H1 (cell line): ENCODE measurements around the gene HIBADH. TPM values are rescaled to one million over a fixed set of nuclear protein-coding genes. Genes with fewer than 3 reads are reported as not detected.

Experiments used
- CTCF ChIA-PET: fragments of 300-600 bp; sonication (Branson Sonifier 250); formaldehyde crosslinking; loops from one replicate; lab custom pipeline; 2021; ENCODE audit not compliant: partially characterized antibody; lab: Charles Lee
- POLR2A ChIA-PET: fragments of 300-600 bp; sonication (Branson Sonifier 250); formaldehyde crosslinking; loops from one replicate; lab custom pipeline; 2021; ENCODE audit warnings: inconsistent platforms; ENCODE audit not compliant: partially characterized antibody; lab: Charles Lee
- DNase-seq, 2 experiments: peaks; one replicate each; pipeline versions ENCODE4 v3.0.0 to v3.0.0-alpha.2; 2010 to 2022; ENCODE audit warnings: low spot score in 2 of 2, low read depth in 1 of 2, mixed read lengths in 1 of 2
- FAIRE-seq: peaks from 2 replicates; lab custom pipeline; 2011; peaks lifted over from hg19 to GRCh38; lab: Jason Lieb, UNC
- H2AFZ ChIP-seq: 2 replicates; pipeline ENCODE4 v1.8.1; 2012; ENCODE audit warnings: low read length, inconsistent platforms
- H2AK5ac ChIP-seq: 2 replicates; pipeline ENCODE4 v1.6.1; 2013; ENCODE audit warnings: low read depth, low read length
- H2BK120ac ChIP-seq: replicated peaks from 2 replicates; pipeline ENCODE3; 2013; ENCODE audit warnings: low read depth, low read length, inconsistent platforms
- H2BK12ac ChIP-seq: 2 replicates; pipeline ENCODE4 v1.6.1; 2013; ENCODE audit warnings: low read depth, low read length
- H2BK15ac ChIP-seq: 2 replicates; pipeline ENCODE4 v1.6.1; 2013; ENCODE audit warnings: low read length
- H2BK20ac ChIP-seq: 2 replicates; pipeline ENCODE4 v1.6.1; 2013; ENCODE audit warnings: low read length
- H2BK5ac ChIP-seq: 2 replicates; pipeline ENCODE4 v1.6.1; 2013; ENCODE audit warnings: low read depth, low read length
- H3K14ac ChIP-seq: 2 replicates; pipeline ENCODE4 v1.6.1; 2013; ENCODE audit warnings: inconsistent platforms; ENCODE audit not compliant: insufficient read length
- H3K18ac ChIP-seq: 2 replicates; pipeline ENCODE4 v1.6.1; 2013; ENCODE audit warnings: low read length; ENCODE audit errors: extremely low read depth
- H3K23ac ChIP-seq: 2 replicates; pipeline ENCODE4 v1.6.1; 2013; ENCODE audit warnings: inconsistent platforms; ENCODE audit not compliant: insufficient read length
- H3K23me2 ChIP-seq: 2 replicates; pipeline ENCODE4 v1.6.1; 2013; ENCODE audit warnings: low read depth, low read length
- H3K27ac ChIP-seq: 2 replicates; pipeline ENCODE4 v1.6.1; 2011; ENCODE audit warnings: low read depth, low read length, inconsistent platforms
- H3K27me3 ChIP-seq, 4 experiments: replicated peaks in 1 of 4; 1 replicate in 1 of 4; 2 replicates in 3 of 4; pipeline versions ENCODE4 v1.6.1 to v1.8.1; 2011 to 2013; ENCODE audit warnings: low read length in 3 of 4, mild to moderate bottlenecking in 3 of 4, inconsistent platforms in 2 of 4, mixed read lengths in 2 of 4, moderate library complexity in 1 of 4; ENCODE audit not compliant: control insufficient read depth in 3 of 4, insufficient read depth in 3 of 4; ENCODE audit errors: extremely low read depth in 1 of 4
- H3K36me3 ChIP-seq, 4 experiments: 2 replicates each; pipeline versions ENCODE4 v1.6.1 to v1.8.1; 2011 to 2013; ENCODE audit warnings: mild to moderate bottlenecking in 4 of 4, low read length in 3 of 4, moderate library complexity in 2 of 4, control low read depth in 1 of 4, inconsistent platforms in 1 of 4; ENCODE audit not compliant: insufficient read depth in 4 of 4, control insufficient read depth in 2 of 4
- H3K4ac ChIP-seq: replicated peaks from 2 replicates; pipeline ENCODE3; 2013; ENCODE audit warnings: low read length, low read depth, mixed read lengths, inconsistent platforms; ENCODE audit not compliant: insufficient read length
- H3K4me1 ChIP-seq, 4 experiments: replicated peaks in 1 of 4; 1 replicate in 1 of 4; 2 replicates in 3 of 4; pipeline versions ENCODE4 v1.6.1 to v1.8.1; 2011 to 2013; ENCODE audit warnings: low read length in 3 of 4, inconsistent platforms in 2 of 4, mixed read lengths in 1 of 4; ENCODE audit not compliant: insufficient read depth in 4 of 4, control insufficient read depth in 3 of 4
- H3K4me2 ChIP-seq, 2 experiments: 2 replicates each; pipeline versions ENCODE4 v1.6.1 to v1.8.1; 2011 to 2013; ENCODE audit warnings: low read depth in 2 of 2, low read length in 2 of 2, control low read depth in 1 of 2, inconsistent platforms in 1 of 2, mild to moderate bottlenecking in 1 of 2; ENCODE audit not compliant: insufficient read depth in 1 of 2
- H3K4me3 ChIP-seq, 4 experiments: fragments of 200-600, 300-600 bp in 1 of 4; sonication (generic), shearing (Covaris generic), sonication (Bioruptor Twin) in 1 of 4; 2 replicates each; pipeline versions ENCODE4 v1.5.1 to v1.8.1; 2011 to 2016; ENCODE audit warnings: low read length in 4 of 4, low read depth in 3 of 4, control low read depth in 2 of 4, inconsistent platforms in 2 of 4, mild to moderate bottlenecking in 2 of 4, mixed read lengths in 1 of 4, moderate library complexity in 1 of 4; ENCODE audit not compliant: insufficient read depth in 2 of 4; ENCODE audit errors: extremely low read depth in 1 of 4
- H3K56ac ChIP-seq: replicated peaks from 2 replicates; pipeline ENCODE3; 2013; ENCODE audit warnings: low read depth, mild to moderate bottlenecking, mixed read lengths, low read length, inconsistent platforms; ENCODE audit not compliant: insufficient read length
- H3K79me1 ChIP-seq: 2 replicates; pipeline ENCODE4 v1.6.1; 2013; ENCODE audit warnings: low read depth, low read length, control low read depth
- H3K79me2 ChIP-seq, 2 experiments: 2 replicates each; pipeline versions ENCODE4 v1.6.1 to v1.8.1; 2012 to 2013; ENCODE audit warnings: low read length in 2 of 2, mild to moderate bottlenecking in 2 of 2, inconsistent platforms in 1 of 2; ENCODE audit not compliant: insufficient read depth in 2 of 2, control insufficient read depth in 1 of 2
- H3K9ac ChIP-seq, 4 experiments: replicated peaks in 1 of 4; 1 replicate in 1 of 4; 2 replicates in 3 of 4; pipeline versions ENCODE4 v1.6.1 to v1.8.1; 2011 to 2013; ENCODE audit warnings: low read depth in 3 of 4, low read length in 3 of 4, control low read depth in 2 of 4, mild to moderate bottlenecking in 2 of 4, moderate library complexity in 2 of 4, inconsistent platforms in 1 of 4; ENCODE audit errors: extremely low read depth in 1 of 4
- H3K9me3 ChIP-seq, 2 experiments: 2 replicates each; pipeline versions ENCODE4 v1.6.1 to v1.8.1; 2012 to 2013; ENCODE audit warnings: mild to moderate bottlenecking in 2 of 2, moderate library complexity in 2 of 2, control low read depth in 1 of 2, inconsistent platforms in 1 of 2, low read depth in 1 of 2, low read length in 1 of 2, mixed read lengths in 1 of 2; ENCODE audit not compliant: insufficient read depth in 2 of 2
- H4K20me1 ChIP-seq, 2 experiments: replicated peaks in 1 of 2; 2 replicates each; pipeline versions ENCODE3 to v1.8.1; 2011 to 2013; ENCODE audit warnings: inconsistent platforms in 2 of 2, low read length in 2 of 2, mild to moderate bottlenecking in 1 of 2; ENCODE audit not compliant: insufficient read depth in 2 of 2, control insufficient read depth in 1 of 2
- H4K5ac ChIP-seq: 2 replicates; pipeline ENCODE4 v1.6.1; 2013; ENCODE audit warnings: low read length, low read depth, mixed read lengths, inconsistent platforms; ENCODE audit not compliant: insufficient read length
- H4K8ac ChIP-seq: 2 replicates; pipeline ENCODE4 v1.8.0; 2013; ENCODE audit warnings: mild to moderate bottlenecking, moderate library complexity, low read length, inconsistent platforms; ENCODE audit not compliant: insufficient read depth; ENCODE audit errors: extremely low read depth
- H4K91ac ChIP-seq: replicated peaks from 2 replicates; pipeline ENCODE3; 2013; ENCODE audit warnings: low read length, mixed read lengths, inconsistent platforms; ENCODE audit not compliant: insufficient read length
- CEBPB ChIP-seq: IDR thresholded peaks from 2 replicates; pipeline ENCODE4 v1.6.1; 2012; ENCODE audit warnings: low read depth, low read length
- HDAC2 ChIP-seq, 2 experiments: fragments of 300-600 bp in 1 of 2; sonication (generic) in 1 of 2; IDR thresholded peaks; 2 replicates each; pipeline ENCODE4 v1.6.1; 2011 to 2012; ENCODE audit warnings: low read depth in 2 of 2, low read length in 2 of 2, mild to moderate bottlenecking in 2 of 2, moderate library complexity in 2 of 2, borderline replicate concordance in 1 of 2, inconsistent platforms in 1 of 2
- KDM1A ChIP-seq: fragments of 200-600, 300-600 bp; sonication (generic); IDR thresholded peaks from 2 replicates; pipeline ENCODE4 v1.7.1; 2016; ENCODE audit warnings: mild to moderate bottlenecking, low read length, borderline replicate concordance
- MAFK ChIP-seq: IDR thresholded peaks from 2 replicates; pipeline ENCODE4 v1.6.1; 2012; ENCODE audit warnings: low read depth, mild to moderate bottlenecking, improper control_type of control experiment, low read length
- POLR2AphosphoS5 ChIP-seq: IDR thresholded peaks from 2 replicates; pipeline ENCODE4 v1.6.1; 2011; ENCODE audit warnings: low read depth, low read length
- SAP30 ChIP-seq: fragments of 300-600 bp; sonication (generic); IDR thresholded peaks from 2 replicates; pipeline ENCODE4 v1.7.1; 2012; ENCODE audit warnings: low read length, moderate library complexity, mild to moderate bottlenecking, inconsistent platforms; ENCODE audit not compliant: insufficient read depth, insufficient replicate concordance
- WGBS, 2 experiments: shearing (Covaris generic) in 1 of 2; methylation state at CpG; one replicate each; pipeline versions ENCODE4 v1.1.6 to v1.1.7; 2013 to 2015; ENCODE audit warnings: low lambda C conversion rate in 2 of 2, mixed read lengths in 2 of 2, inconsistent platforms in 1 of 2, low coverage in 1 of 2, missing lambda C conversion rate in 1 of 2; ENCODE audit not compliant: insufficient replicate concordance in 2 of 2, insufficient coverage in 1 of 2, insufficient read length in 1 of 2; ENCODE audit errors: extremely low coverage in 1 of 2, missing lambda C conversion rate in 1 of 2; 5-methylcytosine and 5-hydroxymethylcytosine counted together
- polyA plus RNA-seq, 7 experiments: library from polyadenylated mRNA; depleted of rRNA in 3 of 7; stranded (reverse) in 5 of 7; unstranded in 2 of 7; fragments of >200 nt in 5 of 7; fragments of 200-250 nt in 2 of 7; gene quantifications; 1 replicate in 5 of 7; 2 replicates in 1 of 7; 4 replicates in 1 of 7; pipeline versions ENCODE4 v1.2.1 to v1.2.3, GENCODE V29; 2011 to 2013; ENCODE audit warnings: missing spikeins in 2 of 7, mixed read lengths in 2 of 7
- total RNA-seq: library from RNA; stranded (reverse); fragmentation: NEBNext Ultra II Directional; extraction: Animal tissue kit (Norgen Biotek cat#: 25700); gene quantifications from 2 replicates; pipeline ENCODE4 v1.2.1, GENCODE V29; 2021
- TF ChIP-seq, protein P1 (sequence below), 3 experiments: IDR thresholded peaks; 1 replicate in 2 of 3; 2 replicates in 1 of 3; pipeline versions ENCODE4 v1.5.1 to v1.6.1; 2011; ENCODE audit warnings: low read length in 3 of 3, mild to moderate bottlenecking in 3 of 3, inconsistent platforms in 2 of 3, low read depth in 1 of 3, moderate library complexity in 1 of 3; ENCODE audit not compliant: insufficient read depth in 1 of 3; ENCODE audit errors: control extremely low read depth in 1 of 3

The HIBADH gene
- total and polyA plus RNA-seq, 2 of the 8 experiments (the other 6 are each of a cell fraction or from before 2014, with no cell fraction given) = 30.1 to 39.5 TPM

DNA sequence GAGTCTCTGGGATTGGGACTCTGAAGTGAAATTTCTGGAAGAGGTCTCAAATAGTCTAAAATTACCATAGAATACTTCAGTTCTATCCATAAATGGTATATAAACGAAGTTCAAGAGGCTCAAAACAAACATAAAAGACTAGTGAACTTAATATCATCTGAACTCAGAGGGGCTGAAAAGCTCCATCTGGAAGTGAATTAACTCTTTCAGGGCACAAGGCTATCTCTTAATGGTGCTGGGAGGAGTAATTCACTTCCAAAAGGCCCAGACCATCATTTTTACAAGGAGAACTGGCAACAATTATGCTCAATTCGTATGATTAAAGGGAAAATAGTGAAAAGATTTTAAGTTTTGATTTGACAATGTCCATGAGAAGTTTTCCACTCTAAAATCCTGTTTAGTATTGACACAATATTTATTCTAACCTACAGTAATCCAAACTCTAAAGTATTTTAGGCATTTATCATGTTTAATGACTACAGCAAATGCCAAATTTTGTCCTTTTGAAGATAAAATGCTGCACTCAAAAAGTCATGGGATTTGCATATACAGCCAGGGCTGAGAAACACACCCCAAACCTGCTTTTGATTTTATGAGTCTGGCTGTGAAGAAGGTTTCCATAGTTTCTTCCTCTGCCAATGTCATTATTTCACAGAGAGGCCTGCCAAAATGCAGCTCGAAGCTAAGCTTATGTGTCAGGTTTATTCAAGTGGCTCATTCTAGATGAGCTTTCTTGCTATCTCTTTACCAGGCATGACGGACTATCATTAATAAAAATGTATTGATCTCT, 143.9 kb downstream of the HIBADH start:
- Histone ChIP-seq H3K23me2 (no peaks in the 10 kb centered on the region), H4K91ac (no peak overlapping the region), H2BK20ac (no peak overlapping the region), H2AFZ (no peak overlapping the region), H2BK120ac (no peak overlapping the region), H3K4ac (no peak overlapping the region), H3K27me3 (no peaks in the 10 kb centered on the region; a peak in 3 of 7 replicates), H3K27ac (no peak overlapping the region), H3K18ac (no peak overlapping the region), H3K4me1 (peaks cover 0 to 8% (median 2%) of the 10 kb centered on the region in 4 experiments; a peak in 2 of 7 replicates), H4K20me1 (no peaks in the 10 kb centered on the region), H2AK5ac (no peak overlapping the region), H2BK12ac (no peak overlapping the region), H3K23ac (no peak overlapping the region), H3K4me2 (no peak overlapping the region), H4K5ac (no peak overlapping the region), H2BK5ac (no peak overlapping the region), H3K79me1 (no peaks in the 10 kb centered on the region), H3K56ac (no peak overlapping the region), H3K79me2 (no peaks in the 10 kb centered on the region), H3K36me3 (no peaks in the 10 kb centered on the region), H3K9me3 (no peaks in the 10 kb centered on the region), H3K9ac (no peak overlapping the region), H2BK15ac (no peak overlapping the region), H3K4me3 (no peak overlapping the region), H3K14ac (no peak overlapping the region), H4K8ac (no peak overlapping the region)
- FAIRE-seq = no peak
- no peak for DNase-seq
- 85% methylated on average over 4 of the region's 4 CpGs; no CpG with 5 or more reads in 1 of the 2 experiments for WGBS, 2 experiments
- ChIA-PET CTCF (interaction anchor here (0.6 to 1.1 kb wide), 6 partner anchors 8 to 1048 kb away, joined by 3 read pairs; no protein-coding TSS in a partner anchor), POLR2A (interaction anchor here (0.5 kb wide), 1 partner anchor 178 kb away, joined by 3 read pairs; no protein-coding TSS in a partner anchor)
- TF ChIP-seq HDAC2 (IDR thresholded peaks at IDR 0.05; ENCODE audit: borderline replicate concordance in 1 of 2, low read depth in 2 of 2, low read length in 2 of 2) = no peak
- no peak for TF ChIP-seq SAP30
- no peak for TF ChIP-seq KDM1A
- TF ChIP-seq POLR2AphosphoS5 = no peak
- TF ChIP-seq MAFK = no peak
- TF ChIP-seq CEBPB = no peak
- TF ChIP-seq, protein P1, sequence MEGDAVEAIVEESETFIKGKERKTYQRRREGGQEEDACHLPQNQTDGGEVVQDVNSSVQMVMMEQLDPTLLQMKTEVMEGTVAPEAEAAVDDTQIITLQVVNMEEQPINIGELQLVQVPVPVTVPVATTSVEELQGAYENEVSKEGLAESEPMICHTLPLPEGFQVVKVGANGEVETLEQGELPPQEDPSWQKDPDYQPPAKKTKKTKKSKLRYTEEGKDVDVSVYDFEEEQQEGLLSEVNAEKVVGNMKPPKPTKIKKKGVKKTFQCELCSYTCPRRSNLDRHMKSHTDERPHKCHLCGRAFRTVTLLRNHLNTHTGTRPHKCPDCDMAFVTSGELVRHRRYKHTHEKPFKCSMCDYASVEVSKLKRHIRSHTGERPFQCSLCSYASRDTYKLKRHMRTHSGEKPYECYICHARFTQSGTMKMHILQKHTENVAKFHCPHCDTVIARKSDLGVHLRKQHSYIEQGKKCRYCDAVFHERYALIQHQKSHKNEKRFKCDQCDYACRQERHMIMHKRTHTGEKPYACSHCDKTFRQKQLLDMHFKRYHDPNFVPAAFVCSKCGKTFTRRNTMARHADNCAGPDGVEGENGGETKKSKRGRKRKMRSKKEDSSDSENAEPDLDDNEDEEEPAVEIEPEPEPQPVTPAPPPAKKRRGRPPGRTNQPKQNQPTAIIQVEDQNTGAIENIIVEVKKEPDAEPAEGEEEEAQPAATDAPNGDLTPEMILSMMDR (IDR thresholded peaks at IDR 0.05; ENCODE audit: control extremely low read depth in 1 of 3, insufficient read depth in 1 of 3, low read depth in 1 of 3, low read length in 3 of 3) = no peak
